NCI-H2107 treated with DMSO at 0.1 percent for 48 hours (cell line): Measurements from ENCODE around the gene GLYATL3.

ENCODE experiments used
- DNase-seq: peaks from one replicate; lab custom pipeline; 2025; ENCODE audit not compliant: unreplicated experiment; lab: John Stamatoyannopoulos, UW

Gene GLYATL3

DNA sequence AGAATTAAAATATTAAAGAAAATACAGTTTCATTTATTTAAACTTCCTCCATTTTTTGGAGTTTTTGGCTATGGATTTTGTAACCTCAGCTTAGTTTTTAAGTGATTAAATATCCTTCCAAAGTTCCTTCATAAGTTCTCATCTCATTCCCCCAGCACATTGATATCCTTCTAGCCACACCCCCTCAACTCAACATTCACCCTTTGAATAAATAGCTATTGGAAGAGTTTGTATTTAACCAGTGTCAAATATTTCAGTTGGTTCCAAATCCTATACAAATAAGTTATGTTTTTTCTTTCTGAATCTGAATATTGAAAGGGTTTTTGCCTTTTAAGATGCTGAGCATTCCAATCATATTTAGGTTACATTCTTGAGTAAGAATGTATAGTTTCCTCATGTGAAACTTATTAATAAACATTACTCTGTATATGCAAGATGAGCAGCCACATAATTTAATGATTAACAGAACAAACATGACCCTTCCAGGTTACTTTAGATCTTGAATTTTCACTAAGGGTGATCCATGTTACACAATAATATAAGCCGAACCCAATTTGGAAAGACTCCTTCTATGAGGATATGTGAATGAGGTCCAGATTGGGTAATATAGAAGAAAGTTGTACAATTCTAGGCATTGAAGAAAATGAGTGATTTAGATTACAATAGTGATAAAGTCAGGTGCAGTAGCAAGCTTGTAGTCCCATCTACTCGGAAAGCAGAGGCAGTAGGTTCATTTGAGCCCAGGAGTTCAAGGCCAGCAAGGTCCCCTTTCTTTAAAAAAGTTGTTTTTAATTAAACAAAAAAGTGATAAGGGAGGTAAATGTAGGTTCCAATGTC lies 13.6 kb downstream of the GLYATL3 start:
- DNase-seq, result no peak

GRCh38 chr6:49514571-49515484 lies 15.1 kb downstream of the GLYATL3 start:
- no peak for DNase-seq

DNA sequence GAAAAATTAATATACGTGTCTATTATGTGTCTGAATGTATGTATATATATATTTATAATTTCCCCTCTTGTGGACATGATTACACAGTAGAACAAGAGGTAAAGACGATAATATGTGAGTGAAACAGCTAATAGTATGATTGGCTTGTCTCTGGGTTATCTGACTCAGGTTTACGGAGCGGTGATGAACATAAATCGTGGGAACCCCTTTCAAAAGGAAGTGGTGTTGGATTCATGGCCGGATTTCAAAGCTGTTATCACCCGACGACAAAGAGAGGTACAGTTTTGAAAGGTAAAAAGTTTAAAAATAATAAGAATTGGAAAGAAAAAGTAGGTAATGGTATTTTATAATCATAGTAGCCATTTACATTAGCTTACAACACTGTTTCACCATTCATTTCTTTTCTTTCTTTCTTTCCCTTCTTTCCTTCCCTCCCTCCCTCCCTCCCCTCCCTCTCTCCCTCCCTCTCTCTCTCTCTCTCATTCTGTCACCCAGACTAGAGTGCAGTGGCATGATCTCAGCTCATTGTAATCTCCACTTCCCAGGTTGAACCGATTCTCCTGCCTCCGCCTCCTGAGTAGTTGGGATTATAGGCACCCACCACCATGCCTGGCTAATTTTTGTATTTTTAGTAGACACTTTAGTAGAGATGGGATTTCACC lies 15.9 kb downstream of the GLYATL3 start:
- no peak for DNase-seq

GRCh38 chr6:49516147-49516505 lies 16.4 kb downstream of the GLYATL3 start:
- DNase-seq, result no peak

DNA sequence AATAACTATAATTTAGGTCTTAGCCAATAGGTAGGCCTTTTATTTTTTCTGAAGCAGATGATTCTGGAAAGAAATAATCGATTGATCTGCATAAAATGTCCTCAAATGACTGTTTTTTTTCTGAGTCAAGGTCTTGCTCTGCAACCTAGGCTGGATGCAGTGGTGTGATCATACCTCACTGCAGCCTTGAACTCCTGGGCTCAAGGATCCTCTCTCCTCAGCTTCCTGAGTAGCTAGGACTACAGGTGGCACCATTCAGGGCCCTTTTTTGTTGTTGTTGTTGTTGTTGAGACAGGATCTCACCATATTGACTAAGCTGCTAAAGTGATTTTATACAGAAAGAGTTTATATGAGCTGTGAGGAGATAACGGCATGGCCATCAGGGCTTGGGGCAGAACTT lies 18.2 kb downstream of the GLYATL3 start:
- DNase-seq, result no peak

GRCh38 chr6:49519660-49520059 lies 19.9 kb downstream of the GLYATL3 start:
- DNase-seq, result no peak

GRCh38 chr6:49522710-49523593 lies 23.2 kb downstream of the GLYATL3 start:
- no peak for DNase-seq

DNA sequence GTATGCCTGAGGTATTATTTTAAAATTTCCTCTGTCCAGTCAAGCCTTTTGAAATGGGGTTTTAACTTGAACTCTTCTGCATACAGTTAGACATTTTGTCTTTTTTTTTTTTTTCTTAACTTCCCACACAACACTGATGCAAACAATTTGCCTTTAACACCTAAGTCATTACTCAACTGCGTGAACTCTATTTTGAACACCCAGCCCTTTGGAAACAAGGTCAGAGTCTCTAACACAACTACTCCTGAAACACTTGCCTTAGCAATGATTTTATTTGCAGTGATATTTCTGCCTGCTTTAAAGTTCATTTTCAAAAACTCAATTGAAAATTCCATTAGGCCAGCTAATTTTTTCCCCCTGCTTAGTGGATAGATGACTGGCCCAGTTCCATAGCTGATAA lies 24.2 kb downstream of the GLYATL3 start:
- no peak for DNase-seq

- DNase-seq, result no peak
Observed at GRCh38 chr6:49524541-49524940, 24.8 kb downstream of the GLYATL3 start.

DNA sequence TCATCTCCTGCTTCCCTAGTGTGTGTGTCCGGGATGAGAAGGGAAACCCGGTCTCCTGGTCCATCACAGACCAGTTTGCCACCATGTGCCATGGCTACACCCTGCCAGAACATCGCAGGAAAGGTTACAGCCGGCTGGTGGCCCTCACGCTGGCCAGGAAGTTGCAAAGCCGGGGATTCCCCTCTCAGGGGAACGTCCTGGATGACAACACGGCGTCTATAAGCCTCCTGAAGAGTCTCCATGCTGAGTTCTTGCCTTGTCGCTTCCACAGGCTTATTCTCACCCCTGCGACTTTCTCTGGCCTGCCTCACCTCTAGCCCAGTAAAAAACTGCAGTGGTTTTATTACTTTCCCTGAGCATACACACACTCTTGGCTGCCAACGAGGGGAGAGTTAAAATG lies 26.9 kb downstream of the GLYATL3 start:
- no peak for DNase-seq

GRCh38 chr6:49527320-49527719 lies 27.6 kb downstream of the GLYATL3 start:
- DNase-seq, result no peak

- DNase-seq, result no peak
Observed at GRCh38 chr6:49528571-49528970, 28.8 kb downstream of the GLYATL3 start.

GRCh38 chr6:49530141-49530776 lies 30.5 kb downstream of the GLYATL3 start:
- no peak for DNase-seq

- peak; percentile 46 for DNase-seq
Observed at GRCh38 chr6:49531774-49532569, 32.2 kb downstream of the GLYATL3 start.

- DNase-seq, result no peak
Observed at GRCh38 chr6:49535795-49536194, 36.1 kb downstream of the GLYATL3 start.

- DNase-seq, result no peak
Observed at GRCh38 chr6:49539102-49539501, 39.4 kb downstream of the GLYATL3 start.

GRCh38 chr6:49540614-49541013 lies 40.9 kb downstream of the GLYATL3 start:
- DNase-seq, result no peak

DNA sequence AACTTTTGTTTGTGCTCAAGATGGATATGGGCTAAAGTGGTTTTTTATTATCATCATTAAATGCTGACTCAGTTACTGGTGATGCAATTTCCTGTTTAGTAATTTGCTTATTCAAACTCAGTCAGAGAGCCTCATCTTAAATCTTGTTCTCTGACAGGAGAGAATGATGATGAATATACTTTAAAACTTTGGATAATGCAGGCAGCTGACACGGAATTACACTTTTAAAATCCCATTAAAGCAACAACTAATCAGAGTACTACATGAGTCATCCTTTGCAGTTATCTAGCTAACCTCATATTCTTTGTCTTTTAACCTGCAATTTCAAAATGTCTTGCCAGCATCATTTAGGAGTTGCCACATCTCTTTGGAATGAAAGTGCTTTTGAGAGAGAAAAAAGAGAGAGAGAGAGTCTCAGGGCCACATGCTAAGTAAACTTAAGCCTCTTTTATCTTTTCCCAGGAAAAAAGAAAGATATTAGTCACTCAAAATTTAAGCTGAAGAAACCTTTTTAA lies 41.5 kb downstream of the GLYATL3 start:
- no peak for DNase-seq

DNA sequence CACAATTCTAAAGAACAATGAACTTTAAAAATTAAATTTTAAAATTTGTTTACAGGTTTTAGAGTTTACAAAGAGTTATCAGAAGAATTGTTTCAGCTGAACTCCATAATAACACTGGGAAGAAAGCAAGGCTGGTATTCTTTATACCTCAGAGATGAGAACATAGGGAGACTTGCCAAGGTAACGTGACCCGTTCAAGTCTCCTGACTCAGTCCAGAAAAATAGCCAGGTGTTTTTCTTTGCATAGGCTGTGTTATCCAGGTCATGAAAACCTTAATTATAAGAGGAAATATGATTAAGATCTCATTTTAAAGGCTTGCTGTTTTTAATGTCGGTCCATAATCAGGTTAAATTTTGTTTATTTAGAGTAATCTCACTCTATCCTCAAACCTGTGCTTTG lies 42.2 kb downstream of the GLYATL3 start:
- DNase-seq, result no peak
